AG04449 (cell line): ENCODE measurements around the gene RNF135.
"Not testable (repeated sequence)": the region's sequence is repeated elsewhere in the genome, so short reads cannot be mapped to it uniquely, and the experiment has no call there.

Source experiments
- CTCF ChIA-PET: fragments of 350-600 bp; formaldehyde crosslinking; extraction: SDS; loops from one replicate; lab custom pipeline; 2021; ENCODE audit warnings: antibody characterized with exemption; lab: Yijun Ruan, JAX
- POLR2A ChIA-PET: fragments of 400-600, 350-600 bp; formaldehyde crosslinking; extraction: SDS; loops from one replicate; lab custom pipeline; 2020; ENCODE audit warnings: antibody characterized with exemption, inconsistent platforms; lab: Yijun Ruan, JAX
- DNase-seq: peaks from one replicate; pipeline ENCODE4 v3.0.0-alpha.2; 2010; ENCODE audit warnings: low read depth, low spot score
- H3K4me3 ChIP-seq: 2 replicates; pipeline ENCODE4 v1.5.1; 2011; ENCODE audit warnings: low read depth, mild to moderate bottlenecking, control low read depth, low read length
- TF ChIP-seq, protein P1 (sequence below): IDR thresholded peaks from one replicate; pipeline ENCODE4 v1.5.1; 2011; ENCODE audit warnings: mild to moderate bottlenecking, moderate library complexity, low read length, control low read depth, inconsistent platforms; ENCODE audit not compliant: insufficient read depth; ENCODE audit errors: missing control alignments

RNF135 gene

GRCh38 chr17:30927756-30928155, 43.1 kb upstream of the RNF135 start:
- POLR2A ChIA-PET: no interaction called here
- no peak for DNase-seq
- H3K4me3 ChIP-seq: no peak overlapping the region
- TF ChIP-seq, protein P1, sequence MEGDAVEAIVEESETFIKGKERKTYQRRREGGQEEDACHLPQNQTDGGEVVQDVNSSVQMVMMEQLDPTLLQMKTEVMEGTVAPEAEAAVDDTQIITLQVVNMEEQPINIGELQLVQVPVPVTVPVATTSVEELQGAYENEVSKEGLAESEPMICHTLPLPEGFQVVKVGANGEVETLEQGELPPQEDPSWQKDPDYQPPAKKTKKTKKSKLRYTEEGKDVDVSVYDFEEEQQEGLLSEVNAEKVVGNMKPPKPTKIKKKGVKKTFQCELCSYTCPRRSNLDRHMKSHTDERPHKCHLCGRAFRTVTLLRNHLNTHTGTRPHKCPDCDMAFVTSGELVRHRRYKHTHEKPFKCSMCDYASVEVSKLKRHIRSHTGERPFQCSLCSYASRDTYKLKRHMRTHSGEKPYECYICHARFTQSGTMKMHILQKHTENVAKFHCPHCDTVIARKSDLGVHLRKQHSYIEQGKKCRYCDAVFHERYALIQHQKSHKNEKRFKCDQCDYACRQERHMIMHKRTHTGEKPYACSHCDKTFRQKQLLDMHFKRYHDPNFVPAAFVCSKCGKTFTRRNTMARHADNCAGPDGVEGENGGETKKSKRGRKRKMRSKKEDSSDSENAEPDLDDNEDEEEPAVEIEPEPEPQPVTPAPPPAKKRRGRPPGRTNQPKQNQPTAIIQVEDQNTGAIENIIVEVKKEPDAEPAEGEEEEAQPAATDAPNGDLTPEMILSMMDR: no peak
- CTCF ChIA-PET: interaction anchor here (1.0 kb wide), 1 partner anchor 43 kb away, joined by 3 read pairs; the partner anchor contains the start of gene RNF135

- CTCF ChIA-PET: interaction anchor here (1.0 kb wide), 2 partner anchors 42 to 288 kb away, joined by 3 read pairs; partner anchors contain the start of gene RNF135
- POLR2A ChIA-PET: no interaction called here
- TF ChIP-seq, protein P1: no peak
- DNase-seq: no peak
- H3K4me3 ChIP-seq: no peak overlapping the region
Measured at GRCh38 chr17:30928584-30928983, 42.3 kb upstream of the RNF135 start.

- DNase-seq: no peak
- TF ChIP-seq, protein P1: no peak
- POLR2A ChIA-PET: no interaction called here
- CTCF ChIA-PET: interaction anchor here (1.0 kb wide), 1 partner anchor 287 kb away, joined by 3 read pairs; no protein-coding TSS in a partner anchor
- H3K4me3 ChIP-seq: no peak overlapping the region
Measured at GRCh38 chr17:30929081-30929633, 41.7 kb upstream of the RNF135 start.

GRCh38 chr17:30929861-30930260, 41.0 kb upstream of the RNF135 start:
- POLR2A ChIA-PET, DNase-seq, H3K4me3 ChIP-seq: not testable (repeated sequence)
- CTCF ChIA-PET: interaction anchor here (1.3 kb wide), 1 partner anchor 10 kb away, joined by 4 read pairs; no protein-coding TSS in a partner anchor

DNA sequence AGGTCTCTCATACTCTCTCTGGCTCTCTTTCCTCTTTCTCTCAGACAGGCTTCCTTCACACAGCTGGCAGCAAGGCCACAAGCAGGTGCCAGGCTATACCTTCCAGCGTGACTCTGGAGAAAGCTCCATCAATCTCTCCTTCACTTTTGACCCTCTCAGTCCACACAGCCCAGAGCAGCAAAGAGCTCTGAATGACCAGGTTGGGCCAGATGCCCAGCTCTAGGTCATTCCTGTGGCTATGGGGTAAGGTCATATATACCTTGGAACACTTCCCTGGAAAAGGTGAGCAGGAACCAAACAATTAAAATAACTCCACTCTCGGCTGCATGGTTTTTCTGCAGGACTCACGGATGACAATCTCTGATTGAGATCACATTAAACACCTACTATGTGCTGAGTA, 40.3 kb upstream of the RNF135 start:
- POLR2A ChIA-PET: no interaction called here

GRCh38 chr17:30931582-30931981, 39.3 kb upstream of the RNF135 start:
- POLR2A ChIA-PET, H3K4me3 ChIP-seq, DNase-seq: not testable (repeated sequence)
- CTCF ChIA-PET: interaction anchor here (0.7 to 1.1 kb wide), 2 partner anchors 9 to 23 kb away, joined by 3 read pairs; no protein-coding TSS in a partner anchor

More for the DNA sequence above, 40.3 kb upstream of the RNF135 start:
- CTCF ChIA-PET: interaction anchor here (1.3 kb wide), 1 partner anchor 9 kb away, joined by 4 read pairs; no protein-coding TSS in a partner anchor
- no peak for DNase-seq
- TF ChIP-seq, protein P1: no peak
- no peak overlapping the region for H3K4me3 ChIP-seq

- ChIA-PET POLR2A (interaction anchor here (0.5 kb wide), 1 partner anchor 676 kb away, joined by 3 read pairs; no protein-coding TSS in a partner anchor), CTCF (no interaction called here)
- no peak overlapping the region for H3K4me3 ChIP-seq
- TF ChIP-seq, protein P1: no peak
- no peak for DNase-seq
Measured at GRCh38 chr17:30933966-30934365, 36.9 kb upstream of the RNF135 start.
